Activated CD4-positive, alpha-beta T cell treated with anti-CD3 and anti-CD28 coated beads, Interleukin-2, Interleukin-6, amounts not matched to agents 100 ng/mL and 50 ng/mL, durations not matched to agents 16 hours and 8 hours (primary cell): ENCODE data around the gene PCDHA2.
A peak's percentile ranks its signal among the peaks of the same experiment; 100 is the strongest.
"Not testable (repeated sequence)": the region's sequence is repeated elsewhere in the genome, so short reads cannot be mapped to it uniquely, and the experiment has no call there.

Experiments used
- DNase-seq: peaks from one replicate; pipeline ENCODE4 v3.0.0-alpha.2; 2020

Gene PCDHA2

DNA sequence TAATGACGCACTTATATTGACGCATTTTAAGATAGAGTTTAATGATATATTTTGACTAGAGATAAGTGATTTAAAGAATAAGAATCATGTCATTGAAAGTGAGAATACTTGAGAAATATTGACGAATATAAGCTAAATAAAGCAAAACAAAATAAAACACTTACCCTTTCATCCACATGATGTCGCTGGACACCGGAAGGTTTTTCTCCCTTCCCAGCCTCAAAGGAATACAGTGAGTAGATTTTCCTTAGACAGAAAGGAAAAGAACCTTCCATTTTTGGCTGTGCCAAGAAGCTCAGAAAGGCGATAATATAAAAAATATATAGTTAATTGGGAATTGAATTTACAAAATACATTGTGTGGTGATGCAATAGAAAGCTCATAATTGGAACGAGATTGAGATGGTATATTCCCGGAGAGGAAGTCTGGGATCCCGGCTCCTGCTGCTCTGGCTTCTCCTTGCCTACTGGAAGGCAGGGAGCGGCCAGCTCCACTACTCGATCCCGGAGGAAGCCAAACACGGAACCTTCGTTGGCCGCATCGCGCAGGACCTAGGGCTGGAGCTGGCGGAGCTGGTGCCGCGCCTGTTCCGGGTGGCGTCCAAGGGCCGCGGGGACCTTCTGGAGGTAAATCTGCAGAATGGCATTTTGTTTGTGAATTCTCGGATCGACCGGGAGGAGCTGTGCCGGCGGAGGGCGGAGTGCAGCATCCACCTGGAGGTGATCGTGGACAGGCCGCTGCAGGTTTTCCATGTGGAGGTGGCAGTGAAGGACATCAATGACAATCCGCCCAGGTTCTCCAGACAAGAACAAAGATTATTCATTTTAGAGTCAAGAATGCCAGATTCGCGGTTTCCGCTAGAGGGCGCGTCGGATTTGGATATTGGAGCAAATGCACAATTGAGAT lies 27.0 kb downstream of the PCDHA2 start, which contains the start of gene PCDHA5:
PCDHA5 (plus strand) TSS at position 239 of the 906 bp plus-strand sequence.
- peak; percentile 22 for DNase-seq

DNA sequence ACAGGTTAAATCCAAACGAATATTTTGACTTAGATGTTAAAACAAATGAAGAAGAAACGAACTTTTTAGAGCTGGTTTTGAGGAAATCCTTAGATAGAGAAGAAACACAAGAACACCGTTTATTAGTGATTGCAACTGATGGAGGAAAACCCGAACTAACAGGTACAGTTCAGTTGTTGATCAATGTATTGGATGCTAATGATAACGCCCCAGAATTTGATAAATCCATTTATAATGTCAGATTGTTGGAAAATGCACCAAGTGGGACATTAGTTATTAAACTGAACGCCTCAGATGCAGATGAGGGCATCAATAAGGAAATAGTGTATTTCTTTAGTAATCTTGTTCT lies 27.6 kb downstream of the PCDHA2 start:
- no peak for DNase-seq

DNA sequence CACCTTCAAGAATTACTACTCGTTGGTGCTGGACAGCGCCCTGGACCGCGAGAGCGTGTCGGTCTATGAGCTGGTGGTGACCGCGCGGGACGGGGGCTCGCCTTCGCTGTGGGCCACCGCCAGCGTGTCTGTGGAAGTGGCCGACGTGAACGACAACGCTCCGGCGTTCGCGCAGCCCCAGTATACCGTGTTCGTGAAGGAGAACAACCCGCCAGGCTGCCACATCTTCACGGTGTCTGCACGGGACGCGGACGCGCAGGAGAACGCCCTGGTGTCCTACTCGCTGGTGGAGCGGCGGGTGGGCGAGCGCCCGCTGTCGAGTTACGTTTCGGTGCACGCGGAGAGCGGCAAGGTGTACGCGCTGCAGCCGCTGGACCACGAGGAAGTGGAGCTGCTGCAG lies 28.3 kb downstream of the PCDHA2 start:
- DNase-seq, result not testable (repeated sequence)

DNA sequence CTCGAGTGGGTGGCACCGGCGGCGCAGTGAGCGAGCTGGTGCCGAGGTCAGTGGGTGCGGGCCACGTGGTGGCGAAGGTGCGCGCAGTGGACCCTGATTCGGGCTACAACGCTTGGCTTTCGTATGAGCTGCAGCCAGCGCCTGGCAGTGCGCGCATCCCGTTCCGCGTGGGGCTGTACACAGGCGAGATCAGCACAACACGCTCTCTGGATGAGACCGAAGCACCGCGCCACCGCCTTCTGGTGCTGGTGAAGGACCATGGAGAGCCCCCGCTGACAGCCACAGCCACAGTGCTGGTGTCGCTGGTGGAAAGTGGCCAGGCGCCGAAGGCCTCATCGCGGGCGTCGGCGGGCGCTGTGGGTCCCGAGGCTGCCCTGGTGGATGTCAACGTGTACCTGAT lies 28.8 kb downstream of the PCDHA2 start:
- no peak for DNase-seq

DNA sequence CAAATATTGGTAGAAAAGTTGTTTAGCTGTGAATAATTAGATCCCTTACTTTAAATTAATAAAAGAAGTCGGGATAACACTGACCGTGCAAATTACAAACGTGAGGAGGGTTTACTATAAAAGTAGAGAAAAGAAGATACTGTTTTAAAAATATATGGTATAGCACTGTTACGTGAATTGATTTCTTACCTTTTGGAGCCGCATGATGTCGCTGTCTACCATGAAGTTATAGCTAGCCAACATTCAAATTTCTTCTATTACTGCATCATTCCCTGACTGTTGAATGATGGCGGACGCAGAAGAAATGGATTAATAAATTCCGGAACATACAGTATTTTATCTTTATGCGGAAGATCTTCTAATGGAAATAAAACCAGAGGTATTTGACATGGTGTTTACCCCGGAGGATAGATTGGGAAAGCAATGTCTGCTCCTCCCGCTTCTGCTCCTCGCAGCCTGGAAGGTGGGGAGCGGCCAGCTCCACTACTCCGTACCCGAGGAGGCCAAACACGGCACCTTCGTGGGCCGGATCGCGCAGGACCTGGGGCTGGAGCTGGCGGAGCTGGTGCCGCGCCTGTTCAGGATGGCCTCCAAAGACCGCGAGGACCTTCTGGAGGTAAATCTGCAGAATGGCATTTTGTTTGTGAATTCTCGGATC lies 33.2 kb downstream of the PCDHA2 start, which contains the start of gene PCDHA6:
PCDHA6 (plus strand) TSS at position 257 of the 658 bp plus-strand sequence; CDS start at position 389, 132 bp downstream.
- DNase-seq, result no peak

DNA sequence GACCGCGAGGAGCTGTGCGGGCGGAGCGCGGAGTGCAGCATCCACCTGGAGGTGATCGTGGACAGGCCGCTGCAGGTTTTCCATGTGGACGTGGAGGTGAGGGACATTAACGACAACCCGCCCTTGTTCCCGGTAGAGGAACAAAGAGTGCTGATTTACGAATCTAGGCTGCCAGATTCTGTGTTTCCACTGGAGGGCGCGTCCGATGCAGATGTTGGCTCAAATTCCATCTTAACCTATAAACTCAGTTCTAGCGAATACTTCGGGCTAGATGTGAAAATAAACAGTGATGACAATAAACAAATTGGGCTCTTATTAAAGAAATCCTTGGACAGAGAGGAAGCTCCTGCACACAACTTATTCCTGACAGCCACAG lies 33.7 kb downstream of the PCDHA2 start:
- no peak for DNase-seq

DNA sequence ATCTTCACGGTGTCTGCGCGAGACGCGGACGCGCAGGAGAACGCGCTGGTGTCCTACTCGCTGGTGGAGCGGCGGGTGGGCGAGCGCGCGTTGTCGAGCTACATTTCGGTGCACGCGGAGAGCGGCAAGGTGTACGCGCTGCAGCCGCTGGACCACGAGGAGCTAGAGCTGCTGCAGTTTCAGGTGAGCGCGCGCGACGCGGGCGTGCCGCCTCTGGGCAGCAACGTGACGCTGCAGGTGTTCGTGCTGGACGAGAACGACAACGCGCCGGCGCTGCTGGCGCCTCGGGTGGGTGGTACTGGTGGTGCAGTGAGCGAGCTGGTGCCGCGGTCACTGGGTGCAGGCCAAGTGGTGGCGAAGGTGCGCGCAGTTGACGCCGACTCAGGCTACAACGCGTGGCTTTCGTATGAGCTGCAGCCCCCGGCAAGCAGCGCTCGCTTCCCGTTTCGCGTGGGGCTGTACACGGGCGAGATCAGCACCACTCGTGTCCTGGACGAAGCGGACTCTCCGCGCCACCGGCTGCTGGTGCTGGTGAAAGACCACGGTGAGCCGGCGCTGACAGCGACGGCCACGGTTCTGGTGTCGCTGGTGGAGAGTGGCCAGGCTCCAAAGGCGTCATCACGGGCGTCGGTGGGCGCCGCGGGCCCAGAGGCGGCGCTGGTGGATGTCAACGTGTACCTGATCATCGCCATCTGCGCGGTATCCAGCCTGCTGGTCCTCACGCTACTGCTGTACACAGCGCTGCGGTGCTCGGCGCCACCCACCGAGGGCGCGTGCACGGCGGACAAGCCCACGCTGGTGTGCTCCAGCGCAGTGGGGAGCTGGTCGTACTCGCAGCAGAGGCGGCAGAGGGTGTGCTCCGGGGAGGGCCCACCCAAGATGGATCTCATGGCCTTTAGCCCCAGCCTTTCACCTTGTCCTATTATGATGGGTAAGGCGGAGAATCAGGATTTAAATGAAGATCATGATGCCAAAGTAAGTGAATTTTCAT lies 35.2 kb downstream of the PCDHA2 start:
- DNase-seq, result not testable (repeated sequence)

DNA sequence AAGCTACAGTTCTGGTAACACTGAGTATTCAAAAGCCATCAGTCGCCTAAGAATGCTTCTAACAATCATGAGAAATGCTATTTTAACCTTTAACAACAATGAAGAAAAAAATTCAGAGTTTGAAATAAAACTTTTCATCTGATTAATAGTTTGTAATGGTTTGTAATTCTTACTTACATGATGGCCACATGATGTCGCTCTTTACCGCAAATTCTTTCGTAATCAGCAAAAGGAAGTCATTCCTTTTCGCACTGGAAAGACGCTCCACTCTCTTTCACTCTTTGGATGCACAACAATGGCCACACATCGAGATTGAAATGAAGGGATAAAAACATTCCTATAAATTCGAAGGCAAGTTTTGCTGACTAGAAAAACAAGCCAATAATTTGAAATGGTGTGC lies 39.3 kb downstream of the PCDHA2 start, which contains the start of gene PCDHA7:
PCDHA7 (plus strand) TSS at position 277 of the 400 bp plus-strand sequence; CDS start at position 392, 115 bp downstream.
- DNase-seq, result no peak

DNA sequence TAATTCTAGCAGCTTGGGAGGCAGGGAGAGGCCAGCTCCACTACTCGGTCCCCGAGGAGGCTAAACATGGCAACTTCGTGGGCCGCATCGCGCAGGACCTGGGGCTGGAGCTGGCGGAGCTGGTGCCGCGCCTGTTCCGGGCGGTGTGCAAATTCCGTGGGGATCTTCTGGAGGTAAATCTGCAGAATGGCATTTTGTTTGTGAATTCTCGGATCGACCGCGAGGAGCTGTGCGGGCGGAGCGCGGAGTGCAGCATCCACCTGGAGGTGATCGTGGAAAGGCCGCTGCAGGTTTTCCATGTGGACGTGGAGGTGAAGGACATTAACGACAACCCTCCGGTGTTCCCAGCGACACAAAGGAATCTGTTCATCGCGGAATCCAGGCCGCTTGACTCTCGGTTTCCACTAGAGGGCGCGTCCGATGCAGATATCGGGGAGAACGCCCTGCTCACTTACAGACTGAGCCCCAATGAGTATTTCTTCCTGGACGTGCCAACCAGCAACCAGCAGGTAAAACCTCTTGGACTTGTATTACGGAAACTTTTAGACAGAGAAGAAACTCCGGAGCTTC lies 39.9 kb downstream of the PCDHA2 start:
- not testable (repeated sequence) for DNase-seq

DNA sequence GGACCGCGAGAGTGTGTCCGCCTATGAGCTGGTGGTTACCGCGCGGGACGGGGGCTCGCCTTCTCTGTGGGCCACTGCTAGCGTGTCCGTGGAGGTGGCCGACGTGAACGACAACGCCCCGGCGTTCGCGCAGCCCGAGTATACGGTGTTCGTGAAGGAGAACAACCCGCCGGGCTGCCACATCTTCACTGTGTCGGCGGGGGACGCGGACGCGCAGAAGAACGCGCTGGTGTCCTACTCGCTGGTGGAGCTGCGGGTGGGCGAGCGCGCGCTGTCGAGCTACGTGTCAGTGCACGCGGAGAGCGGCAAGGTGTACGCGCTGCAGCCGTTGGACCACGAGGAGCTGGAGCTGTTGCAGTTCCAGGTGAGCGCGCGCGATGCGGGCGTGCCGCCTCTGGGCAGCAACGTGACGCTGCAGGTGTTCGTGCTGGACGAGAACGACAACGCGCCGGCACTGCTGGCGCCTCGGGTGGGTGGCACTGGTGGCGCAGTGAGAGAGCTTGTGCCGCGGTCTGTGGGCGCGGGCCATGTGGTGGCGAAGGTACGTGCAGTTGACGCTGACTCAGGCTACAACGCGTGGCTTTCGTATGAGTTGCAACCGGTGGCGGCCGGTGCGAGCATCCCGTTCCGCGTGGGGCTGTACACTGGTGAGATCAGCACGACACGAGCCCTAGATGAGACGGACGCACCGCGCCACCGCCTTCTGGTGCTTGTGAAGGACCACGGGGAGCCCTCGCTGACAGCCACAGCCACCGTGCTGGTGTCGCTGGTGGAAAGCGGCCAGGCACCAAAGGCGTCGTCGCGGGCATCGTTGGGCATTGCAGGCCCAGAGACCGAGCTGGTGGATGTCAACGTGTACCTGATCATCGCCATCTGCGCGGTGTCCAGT lies 41.2 kb downstream of the PCDHA2 start:
- no peak for DNase-seq

DNA sequence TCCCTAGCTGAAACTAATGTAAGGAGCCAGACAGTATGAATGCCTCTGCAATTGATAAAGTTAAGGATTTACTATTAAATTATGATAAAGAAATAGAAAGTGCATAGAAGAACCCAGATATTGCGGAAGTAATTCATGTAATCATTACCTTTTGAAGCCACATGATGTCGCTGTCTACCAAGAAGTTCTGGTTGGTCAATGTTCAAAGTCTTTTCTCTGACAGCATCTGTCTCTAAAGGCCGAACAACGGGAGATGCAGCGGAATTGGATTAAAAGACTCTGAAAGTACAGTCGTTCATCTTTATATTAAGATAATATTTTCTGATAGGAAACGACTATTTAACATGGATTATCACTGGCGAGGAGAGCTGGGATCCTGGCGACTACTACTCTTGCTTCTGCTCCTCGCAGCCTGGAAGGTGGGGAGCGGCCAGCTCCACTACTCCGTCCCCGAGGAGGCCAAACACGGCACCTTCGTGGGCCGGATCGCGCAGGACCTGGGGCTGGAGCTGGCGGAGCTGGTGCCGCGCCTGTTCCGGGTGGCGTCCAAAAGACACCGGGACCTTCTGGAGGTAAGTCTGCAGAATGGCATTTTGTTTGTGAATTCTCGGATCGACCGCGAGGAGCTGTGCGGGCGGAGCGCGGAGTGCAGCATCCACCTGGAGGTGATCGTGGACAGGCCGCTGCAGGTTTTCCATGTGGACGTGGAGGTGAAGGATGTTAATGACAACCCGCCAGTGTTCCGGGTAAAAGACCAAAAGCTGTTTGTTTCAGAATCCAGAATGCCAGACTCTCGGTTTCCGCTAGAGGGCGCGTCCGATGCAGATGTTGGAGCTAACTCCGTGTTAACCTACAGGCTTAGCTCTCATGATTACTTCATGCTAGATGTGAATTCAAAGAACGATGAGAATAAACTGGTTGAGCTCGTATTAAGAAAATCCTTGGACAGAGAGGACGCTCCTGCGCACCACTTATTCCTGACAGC lies 46.6 kb downstream of the PCDHA2 start, which contains the start of gene PCDHA8:
PCDHA8 (plus strand) TSS at position 210 of the 985 bp plus-strand sequence; CDS start at position 345, 135 bp downstream.
- DNase-seq, result peak; percentile 15

DNA sequence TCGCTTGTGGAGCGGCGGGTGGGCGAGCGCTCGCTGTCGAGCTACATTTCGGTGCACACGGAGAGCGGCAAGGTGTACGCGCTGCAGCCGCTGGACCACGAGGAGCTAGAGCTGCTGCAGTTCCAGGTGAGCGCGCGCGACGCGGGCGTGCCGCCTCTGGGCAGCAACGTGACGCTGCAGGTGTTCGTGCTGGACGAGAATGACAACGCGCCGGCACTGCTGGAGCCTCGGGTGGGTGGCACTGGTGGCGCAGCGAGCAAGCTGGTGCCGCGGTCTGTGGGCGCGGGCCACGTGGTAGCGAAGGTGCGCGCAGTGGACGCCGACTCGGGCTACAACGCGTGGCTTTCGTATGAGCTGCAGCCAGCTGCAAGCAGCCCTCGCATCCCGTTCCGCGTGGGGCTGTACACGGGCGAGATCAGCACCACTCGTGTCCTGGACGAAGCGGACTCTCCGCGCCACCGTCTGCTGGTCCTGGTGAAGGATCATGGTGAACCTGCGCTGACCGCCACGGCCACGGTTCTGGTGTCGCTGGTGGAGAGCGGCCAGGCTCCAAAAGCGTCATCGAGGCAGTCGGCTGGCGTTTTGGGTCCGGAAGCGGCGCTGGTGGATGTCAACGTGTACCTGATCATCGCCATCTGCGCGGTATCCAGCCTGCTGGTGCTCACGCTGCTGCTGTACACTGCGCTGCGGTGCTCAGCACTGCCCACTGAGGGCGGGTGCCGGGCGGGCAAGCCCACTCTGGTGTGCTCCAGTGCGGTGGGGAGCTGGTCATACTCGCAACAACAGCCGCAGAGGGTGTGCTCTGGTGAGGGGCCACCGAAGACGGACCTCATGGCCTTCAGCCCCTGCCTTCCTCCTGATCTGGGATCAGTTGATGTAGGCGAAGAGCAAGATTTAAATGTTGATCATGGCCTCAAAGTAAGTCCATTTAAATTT lies 48.4 kb downstream of the PCDHA2 start:
- DNase-seq, result no peak
